Liver (tissue), 9 donors: Measurements from ENCODE around the gene SPAST. TPM values are rescaled to one million over a fixed set of nuclear protein-coding genes. Genes with fewer than 3 reads are reported as not detected.

Source experiments
- DNase-seq: peaks from one replicate; pipeline ENCODE4 v3.0.0-alpha.2; 2017; ENCODE audit warnings: low spot score
- H3K27ac ChIP-seq, 2 donors: one replicate each; pipeline ENCODE4 v1.7.0; 2013; ENCODE audit warnings: inconsistent platforms in 2 of 2, low read length in 2 of 2, control low read depth in 1 of 2, low read depth in 1 of 2, mild to moderate bottlenecking in 1 of 2
- H3K27me3 ChIP-seq, 4 donors: one replicate each; pipeline versions ENCODE4 v1.6.1 to v1.7.0; 2013; ENCODE audit warnings: low read length in 3 of 4, inconsistent platforms in 1 of 4, mild to moderate bottlenecking in 1 of 4, moderate library complexity in 1 of 4; ENCODE audit not compliant: control insufficient read depth in 4 of 4, insufficient read depth in 4 of 4
- H3K36me3 ChIP-seq, 4 donors: one replicate each; pipeline versions ENCODE4 v1.6.1 to v1.7.0; 2013; ENCODE audit warnings: low read length in 3 of 4, mild to moderate bottlenecking in 3 of 4, low read depth in 1 of 4, moderate library complexity in 1 of 4; ENCODE audit not compliant: control insufficient read depth in 4 of 4, insufficient read depth in 3 of 4
- H3K4me1 ChIP-seq, 4 donors: one replicate each; pipeline versions ENCODE4 v1.6.1 to v1.7.0; 2013; ENCODE audit warnings: low read length in 3 of 4, mild to moderate bottlenecking in 3 of 4, moderate library complexity in 1 of 4; ENCODE audit not compliant: control insufficient read depth in 4 of 4, insufficient read depth in 4 of 4
- H3K4me3 ChIP-seq, 3 donors: one replicate each; pipeline versions ENCODE4 v1.6.1 to v1.7.0; 2013; ENCODE audit warnings: low read length in 3 of 3, control low read depth in 1 of 3, low read depth in 1 of 3, mild to moderate bottlenecking in 1 of 3
- H3K9ac ChIP-seq, 2 donors: one replicate each; pipeline ENCODE4 v1.7.0; 2013; ENCODE audit warnings: low read length in 2 of 2, mild to moderate bottlenecking in 2 of 2, moderate library complexity in 2 of 2, control low read depth in 1 of 2, low read depth in 1 of 2
- H3K9me3 ChIP-seq, 4 donors: one replicate each; pipeline versions ENCODE4 v1.6.1 to v1.7.0; 2013; ENCODE audit warnings: low read length in 3 of 4; ENCODE audit not compliant: control insufficient read depth in 4 of 4
- EGR1 ChIP-seq, 2 donors: IDR thresholded peaks; 2 replicates each; pipeline ENCODE4 v1.6.1; 2016 to 2018; ENCODE audit warnings: antibody characterized with exemption in 2 of 2, low read depth in 2 of 2
- FOXA1 ChIP-seq: IDR thresholded peaks from 2 replicates; pipeline ENCODE4 v1.6.1; 2016; ENCODE audit warnings: antibody characterized with exemption
- FOXA2 ChIP-seq: IDR thresholded peaks from 2 replicates; pipeline ENCODE4 v1.6.1; 2016; ENCODE audit warnings: antibody characterized with exemption
- HNF4G ChIP-seq: IDR thresholded peaks from 2 replicates; pipeline ENCODE4 v1.6.1; 2016; ENCODE audit warnings: antibody characterized with exemption
- JUND ChIP-seq, 2 donors: IDR thresholded peaks; 2 replicates each; pipeline ENCODE4 v1.6.1; 2016; ENCODE audit warnings: antibody characterized with exemption in 2 of 2
- RAD21 ChIP-seq, 2 donors: IDR thresholded peaks; 2 replicates each; pipeline ENCODE4 v1.6.1; 2016; ENCODE audit warnings: antibody characterized with exemption in 2 of 2, mild to moderate bottlenecking in 2 of 2
- RXRA ChIP-seq, 2 donors: IDR thresholded peaks; 2 replicates each; pipeline ENCODE4 v1.6.1; 2017 to 2018; ENCODE audit warnings: antibody characterized with exemption in 2 of 2, mild to moderate bottlenecking in 1 of 2
- SP1 ChIP-seq: IDR thresholded peaks from 2 replicates; pipeline ENCODE4 v1.6.1; 2018; ENCODE audit warnings: antibody characterized with exemption, mild to moderate bottlenecking
- TAF1 ChIP-seq: conservative IDR thresholded peaks from 2 replicates; pipeline ENCODE4 v1.6.1; 2016; ENCODE audit warnings: antibody characterized with exemption, mild to moderate bottlenecking
- YY1 ChIP-seq: IDR thresholded peaks from 2 replicates; pipeline ENCODE4 v1.6.1; 2016; ENCODE audit warnings: antibody characterized with exemption, mild to moderate bottlenecking
- WGBS: extraction: QIAGEN DNeasy Blood & Tissue Kit; methylation state at CpG from one replicate; pipeline ENCODE4 v1.1.7; 2013; 5-methylcytosine and 5-hydroxymethylcytosine counted together
- polyA plus RNA-seq, 2 donors: library from polyadenylated mRNA; stranded (reverse) in 1 of 2; unstranded in 1 of 2; fragments of 200-250 nt in 1 of 2; fragments of >200 nt in 1 of 2; fragmentation: Nextera tagmentation in 1 of 2; extraction: Ambion mirVana in 1 of 2; gene quantifications; one replicate each; pipeline versions ENCODE4 v1.2.1 to v1.2.3, GENCODE V29; 2013 to 2015
- total RNA-seq, 2 donors: library from RNA; depleted of rRNA; stranded (reverse); fragments of >200 nt; gene quantifications; one replicate each; pipeline ENCODE4 v1.2.3, GENCODE V29; 2014
- TF ChIP-seq, protein P1 (sequence below): IDR thresholded peaks from 2 replicates; pipeline ENCODE4 v1.6.1; 2016; ENCODE audit warnings: antibody characterized with exemption
- TF ChIP-seq, protein P2 (sequence below): IDR thresholded peaks from 2 replicates; pipeline ENCODE4 v1.6.1; 2016; ENCODE audit warnings: antibody characterized with exemption, mild to moderate bottlenecking
- TF ChIP-seq, protein P3 (sequence below): fragments of 150-350 bp; IDR thresholded peaks from 2 replicates; pipeline ENCODE4 v1.5.1; 2017; ENCODE audit warnings: improper control_type of control experiment, low read depth, low read length; ENCODE audit not compliant: missing input control
- donor health status: healthy.
- donor health status: healthy.
- donor health status: healthy.
- donor health status: healthy.
- donor health status: healthy.

SPAST gene
- total and polyA plus RNA-seq, 4 donors: 3.2 to 16.8 (median 7.7) TPM

DNA sequence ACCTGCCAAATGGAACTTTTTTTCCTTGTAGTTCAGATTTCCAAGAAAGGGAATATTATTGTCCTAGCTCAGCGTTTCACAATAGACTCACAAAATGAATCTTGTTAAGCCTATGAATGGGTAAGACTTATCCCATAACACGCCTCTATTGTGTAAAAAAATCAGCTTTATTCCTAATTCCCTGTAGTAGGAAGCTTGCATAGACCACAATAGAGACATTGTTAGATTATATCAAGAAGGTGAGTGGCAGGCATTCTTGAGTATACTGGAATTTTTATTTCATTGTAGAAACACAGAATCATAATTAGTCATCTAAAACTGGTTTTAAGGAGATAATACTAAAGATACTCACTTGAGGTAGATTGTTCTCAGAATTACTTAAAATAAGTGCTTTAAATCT lies 55.8 kb downstream of the SPAST start:
- TF ChIP-seq SP1 (no peak), FOXA2 (no peak), RAD21 (IDR thresholded peaks at IDR 0.05) (no peak), EGR1 (IDR thresholded peaks at IDR 0.05; ENCODE audit: low read depth in 2 of 2) (no peak), JUND (IDR thresholded peaks at IDR 0.05) (no peak), FOXA1 (no peak), YY1 (no peak), HNF4G (no peak)
- TF ChIP-seq, protein P1, sequence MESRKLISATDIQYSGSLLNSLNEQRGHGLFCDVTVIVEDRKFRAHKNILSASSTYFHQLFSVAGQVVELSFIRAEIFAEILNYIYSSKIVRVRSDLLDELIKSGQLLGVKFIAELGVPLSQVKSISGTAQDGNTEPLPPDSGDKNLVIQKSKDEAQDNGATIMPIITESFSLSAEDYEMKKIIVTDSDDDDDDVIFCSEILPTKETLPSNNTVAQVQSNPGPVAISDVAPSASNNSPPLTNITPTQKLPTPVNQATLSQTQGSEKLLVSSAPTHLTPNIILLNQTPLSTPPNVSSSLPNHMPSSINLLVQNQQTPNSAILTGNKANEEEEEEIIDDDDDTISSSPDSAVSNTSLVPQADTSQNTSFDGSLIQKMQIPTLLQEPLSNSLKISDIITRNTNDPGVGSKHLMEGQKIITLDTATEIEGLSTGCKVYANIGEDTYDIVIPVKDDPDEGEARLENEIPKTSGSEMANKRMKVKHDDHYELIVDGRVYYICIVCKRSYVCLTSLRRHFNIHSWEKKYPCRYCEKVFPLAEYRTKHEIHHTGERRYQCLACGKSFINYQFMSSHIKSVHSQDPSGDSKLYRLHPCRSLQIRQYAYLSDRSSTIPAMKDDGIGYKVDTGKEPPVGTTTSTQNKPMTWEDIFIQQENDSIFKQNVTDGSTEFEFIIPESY: no peak
- TF ChIP-seq, protein P2, sequence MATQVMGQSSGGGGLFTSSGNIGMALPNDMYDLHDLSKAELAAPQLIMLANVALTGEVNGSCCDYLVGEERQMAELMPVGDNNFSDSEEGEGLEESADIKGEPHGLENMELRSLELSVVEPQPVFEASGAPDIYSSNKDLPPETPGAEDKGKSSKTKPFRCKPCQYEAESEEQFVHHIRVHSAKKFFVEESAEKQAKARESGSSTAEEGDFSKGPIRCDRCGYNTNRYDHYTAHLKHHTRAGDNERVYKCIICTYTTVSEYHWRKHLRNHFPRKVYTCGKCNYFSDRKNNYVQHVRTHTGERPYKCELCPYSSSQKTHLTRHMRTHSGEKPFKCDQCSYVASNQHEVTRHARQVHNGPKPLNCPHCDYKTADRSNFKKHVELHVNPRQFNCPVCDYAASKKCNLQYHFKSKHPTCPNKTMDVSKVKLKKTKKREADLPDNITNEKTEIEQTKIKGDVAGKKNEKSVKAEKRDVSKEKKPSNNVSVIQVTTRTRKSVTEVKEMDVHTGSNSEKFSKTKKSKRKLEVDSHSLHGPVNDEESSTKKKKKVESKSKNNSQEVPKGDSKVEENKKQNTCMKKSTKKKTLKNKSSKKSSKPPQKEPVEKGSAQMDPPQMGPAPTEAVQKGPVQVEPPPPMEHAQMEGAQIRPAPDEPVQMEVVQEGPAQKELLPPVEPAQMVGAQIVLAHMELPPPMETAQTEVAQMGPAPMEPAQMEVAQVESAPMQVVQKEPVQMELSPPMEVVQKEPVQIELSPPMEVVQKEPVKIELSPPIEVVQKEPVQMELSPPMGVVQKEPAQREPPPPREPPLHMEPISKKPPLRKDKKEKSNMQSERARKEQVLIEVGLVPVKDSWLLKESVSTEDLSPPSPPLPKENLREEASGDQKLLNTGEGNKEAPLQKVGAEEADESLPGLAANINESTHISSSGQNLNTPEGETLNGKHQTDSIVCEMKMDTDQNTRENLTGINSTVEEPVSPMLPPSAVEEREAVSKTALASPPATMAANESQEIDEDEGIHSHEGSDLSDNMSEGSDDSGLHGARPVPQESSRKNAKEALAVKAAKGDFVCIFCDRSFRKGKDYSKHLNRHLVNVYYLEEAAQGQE: no peak
- TF ChIP-seq, protein P3, sequence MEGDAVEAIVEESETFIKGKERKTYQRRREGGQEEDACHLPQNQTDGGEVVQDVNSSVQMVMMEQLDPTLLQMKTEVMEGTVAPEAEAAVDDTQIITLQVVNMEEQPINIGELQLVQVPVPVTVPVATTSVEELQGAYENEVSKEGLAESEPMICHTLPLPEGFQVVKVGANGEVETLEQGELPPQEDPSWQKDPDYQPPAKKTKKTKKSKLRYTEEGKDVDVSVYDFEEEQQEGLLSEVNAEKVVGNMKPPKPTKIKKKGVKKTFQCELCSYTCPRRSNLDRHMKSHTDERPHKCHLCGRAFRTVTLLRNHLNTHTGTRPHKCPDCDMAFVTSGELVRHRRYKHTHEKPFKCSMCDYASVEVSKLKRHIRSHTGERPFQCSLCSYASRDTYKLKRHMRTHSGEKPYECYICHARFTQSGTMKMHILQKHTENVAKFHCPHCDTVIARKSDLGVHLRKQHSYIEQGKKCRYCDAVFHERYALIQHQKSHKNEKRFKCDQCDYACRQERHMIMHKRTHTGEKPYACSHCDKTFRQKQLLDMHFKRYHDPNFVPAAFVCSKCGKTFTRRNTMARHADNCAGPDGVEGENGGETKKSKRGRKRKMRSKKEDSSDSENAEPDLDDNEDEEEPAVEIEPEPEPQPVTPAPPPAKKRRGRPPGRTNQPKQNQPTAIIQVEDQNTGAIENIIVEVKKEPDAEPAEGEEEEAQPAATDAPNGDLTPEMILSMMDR: no peak
- Histone ChIP-seq H3K4me1 (no peaks in the 10 kb centered on the region), H3K9me3 (no peaks in the 10 kb centered on the region), H3K36me3 (peaks cover 0 to 7% (median 4%) of the 10 kb centered on the region in 4 donors), H3K27ac (no peak overlapping the region), H3K4me3 (no peak overlapping the region), H3K9ac (no peak overlapping the region), H3K27me3 (no peaks in the 10 kb centered on the region)
- 93% methylated on average over 2 of the region's 2 CpGs for WGBS
- no peak for DNase-seq

DNA sequence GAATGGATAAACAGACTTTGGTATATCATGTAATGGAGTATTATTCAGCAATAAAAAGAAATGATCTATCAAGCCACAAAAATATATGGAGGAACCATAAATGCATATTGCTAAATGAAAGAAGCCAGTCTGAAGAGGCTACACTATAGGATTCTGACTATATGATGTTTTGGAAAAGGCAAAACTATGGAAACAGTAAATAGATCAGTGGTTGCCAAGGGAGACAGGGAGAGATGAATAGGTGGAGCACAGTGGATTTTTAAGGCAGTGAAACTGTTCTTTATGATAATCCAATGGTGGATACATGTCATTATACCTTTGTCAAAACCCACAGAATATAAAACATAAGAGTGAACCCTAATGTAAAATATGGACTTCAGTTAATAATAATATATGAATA lies 61.3 kb downstream of the SPAST start:
- no peak overlapping the region for H3K4me3 ChIP-seq
- TF ChIP-seq HNF4G (no peak), RAD21 (IDR thresholded peaks at IDR 0.05) (no peak), FOXA1 (no peak)
- no peak overlapping the region for H3K9ac ChIP-seq
- no peaks in the 10 kb centered on the region for H3K4me1 ChIP-seq
- H3K27me3 ChIP-seq: no peaks in the 10 kb centered on the region
- H3K36me3 ChIP-seq: peaks cover 0 to 19% (median 3%) of the 10 kb centered on the region in 4 donors
- DNase-seq: no peak
- no peak overlapping the region for H3K27ac ChIP-seq
- H3K9me3 ChIP-seq: no peaks in the 10 kb centered on the region

DNA sequence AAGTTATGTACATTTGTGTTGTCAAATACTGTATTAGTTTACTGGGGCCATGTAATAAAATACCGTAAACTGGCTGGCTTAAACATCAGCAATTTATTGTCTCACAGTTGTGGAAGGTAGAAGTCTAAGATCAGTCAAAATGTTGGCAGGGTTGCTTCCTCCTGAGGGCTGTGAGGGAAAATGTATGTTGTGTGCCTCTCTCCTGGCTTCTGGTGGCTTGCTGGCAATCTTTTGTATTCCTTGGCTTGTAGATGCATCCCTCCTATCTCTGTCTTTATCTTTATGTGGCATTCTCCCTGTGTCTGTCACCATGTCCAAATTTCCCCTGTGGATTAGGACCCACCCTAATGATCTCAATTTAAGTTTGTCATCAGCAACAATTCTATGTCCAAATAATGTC lies 65.3 kb downstream of the SPAST start:
- H3K36me3 ChIP-seq: peaks cover 3 to 21% (median 5%) of the 10 kb centered on the region in 4 donors
- H3K4me1 ChIP-seq: no peaks in the 10 kb centered on the region
- H3K27ac ChIP-seq: no peak overlapping the region
- no peak overlapping the region for H3K4me3 ChIP-seq
- H3K9me3 ChIP-seq: no peaks in the 10 kb centered on the region
- H3K9ac ChIP-seq: no peak overlapping the region
- no peaks in the 10 kb centered on the region for H3K27me3 ChIP-seq
- WGBS: 99% methylated on average over 1 of the region's 1 CpG
- no peak for DNase-seq
- TF ChIP-seq FOXA1 (no peak), RXRA (IDR thresholded peaks at IDR 0.05) (no peak), TAF1 (no peak), FOXA2 (no peak), EGR1 (IDR thresholded peaks at IDR 0.05; ENCODE audit: low read depth in 2 of 2) (no peak), SP1 (no peak)
- TF ChIP-seq, protein P2: no peak
- TF ChIP-seq, protein P1: no peak
